H9 (cell line): Measurements from ENCODE around the gene RBP4. TPM values are rescaled to one million over a fixed set of nuclear protein-coding genes. Genes with fewer than 3 reads are reported as not detected.

Source experiments
- DNase-seq: peaks from one replicate; pipeline ENCODE4 v3.0.0-alpha.2; 2017
- H2AFZ ChIP-seq: one replicate; pipeline ENCODE4 v1.6.1; 2013; ENCODE audit warnings: mild to moderate bottlenecking, low read length, control low read depth, moderate library complexity
- H2AK5ac ChIP-seq: 2 replicates; pipeline ENCODE4 v1.6.1; 2013; ENCODE audit warnings: low read length, control low read depth, mixed read lengths; ENCODE audit not compliant: insufficient read length
- H2BK120ac ChIP-seq: one replicate; pipeline ENCODE4 v1.6.1; 2013; ENCODE audit warnings: low read depth, mild to moderate bottlenecking, low read length, control low read depth, inconsistent platforms; ENCODE audit not compliant: poor library complexity, severe bottlenecking
- H2BK12ac ChIP-seq: 2 replicates; pipeline ENCODE4 v1.6.1; 2013; ENCODE audit warnings: low read length, control low read depth, mixed read lengths, low read depth; ENCODE audit not compliant: insufficient read length
- H2BK15ac ChIP-seq: 2 replicates; pipeline ENCODE4 v1.6.1; 2013; ENCODE audit warnings: low read depth, low read length, control low read depth
- H2BK20ac ChIP-seq: one replicate; pipeline ENCODE4 v1.6.1; 2013; ENCODE audit warnings: low read depth, mild to moderate bottlenecking, low read length, control low read depth, inconsistent platforms; ENCODE audit not compliant: poor library complexity, severe bottlenecking
- H2BK5ac ChIP-seq: 2 replicates; pipeline ENCODE4 v1.6.1; 2013; ENCODE audit warnings: low read length, control low read depth, mixed read lengths; ENCODE audit not compliant: insufficient read length
- H3K14ac ChIP-seq: 2 replicates; pipeline ENCODE4 v1.6.1; 2013; ENCODE audit warnings: low read length, control low read depth; ENCODE audit not compliant: insufficient read depth
- H3K18ac ChIP-seq: 2 replicates; pipeline ENCODE4 v1.6.1; 2013; ENCODE audit warnings: low read depth, mild to moderate bottlenecking, mixed read lengths, low read length, control low read depth; ENCODE audit not compliant: insufficient read length
- H3K23ac ChIP-seq: 2 replicates; pipeline ENCODE4 v1.6.1; 2013; ENCODE audit warnings: low read length, control low read depth, mixed read lengths, low read depth; ENCODE audit not compliant: insufficient read length
- H3K23me2 ChIP-seq: 2 replicates; pipeline ENCODE4 v1.6.1; 2013; ENCODE audit warnings: low read depth, mild to moderate bottlenecking, mixed read lengths, low read length, control low read depth; ENCODE audit not compliant: insufficient read length, poor library complexity, severe bottlenecking
- H3K27ac ChIP-seq: 2 replicates; pipeline ENCODE4 v1.5.1; 2013; ENCODE audit warnings: low read length, control low read depth, mixed read lengths, low read depth; ENCODE audit not compliant: insufficient read length
- H3K27me3 ChIP-seq: 2 replicates; pipeline ENCODE4 v1.6.1; 2013; ENCODE audit warnings: low read length, control low read depth, inconsistent platforms; ENCODE audit not compliant: insufficient read depth
- H3K4ac ChIP-seq: 2 replicates; pipeline ENCODE4 v1.6.1; 2013; ENCODE audit warnings: low read depth, mild to moderate bottlenecking, control low read depth, inconsistent platforms, low read length, moderate library complexity
- H3K4me1 ChIP-seq: 2 replicates; pipeline ENCODE4 v1.6.1; 2013; ENCODE audit warnings: low read length, control low read depth, inconsistent platforms; ENCODE audit not compliant: insufficient read depth
- H3K4me2 ChIP-seq: 2 replicates; pipeline ENCODE4 v1.6.1; 2013; ENCODE audit warnings: low read length, control low read depth, mixed read lengths; ENCODE audit not compliant: insufficient read length, insufficient read depth
- H3K56ac ChIP-seq: 2 replicates; pipeline ENCODE4 v1.6.1; 2013; ENCODE audit warnings: low read depth, mild to moderate bottlenecking, mixed read lengths, low read length, control low read depth; ENCODE audit not compliant: insufficient read length
- H3K79me1 ChIP-seq: 2 replicates; pipeline ENCODE4 v1.6.1; 2013; ENCODE audit warnings: low read depth, mild to moderate bottlenecking, moderate library complexity, low read length, control low read depth, inconsistent platforms; ENCODE audit not compliant: insufficient read depth, poor library complexity, severe bottlenecking
- H3K79me2 ChIP-seq: 2 replicates; pipeline ENCODE4 v1.6.1; 2013; ENCODE audit warnings: low read length, control low read depth, inconsistent platforms; ENCODE audit not compliant: insufficient read depth
- H3K9ac ChIP-seq: 2 replicates; pipeline ENCODE4 v1.6.1; 2013; ENCODE audit warnings: low read length, control low read depth, mixed read lengths; ENCODE audit not compliant: insufficient read length; ENCODE audit errors: extremely low read depth
- H3K9me3 ChIP-seq: one replicate; pipeline ENCODE4 v1.6.1; 2013; ENCODE audit warnings: low read depth, low read length, inconsistent platforms; ENCODE audit not compliant: control insufficient read depth
- H3T11ph ChIP-seq: one replicate; pipeline ENCODE4 v1.6.1; 2013; ENCODE audit warnings: mild to moderate bottlenecking, low read length, control low read depth, inconsistent platforms
- H4K20me1 ChIP-seq: one replicate; pipeline ENCODE4 v1.6.1; 2013; ENCODE audit not compliant: control insufficient read depth, insufficient read length, insufficient read depth
- H4K5ac ChIP-seq: 2 replicates; pipeline ENCODE4 v1.6.1; 2013; ENCODE audit warnings: low read depth, mild to moderate bottlenecking, mixed read lengths, low read length, control low read depth; ENCODE audit not compliant: insufficient read length
- H4K8ac ChIP-seq: replicated peaks from 2 replicates; pipeline ENCODE4 v1.6.1; 2013; ENCODE audit warnings: low read length, control low read depth, mixed read lengths, low read depth; ENCODE audit not compliant: insufficient read length
- H4K91ac ChIP-seq: 2 replicates; pipeline ENCODE4 v1.6.1; 2013; ENCODE audit warnings: low read depth, mild to moderate bottlenecking, moderate library complexity, mixed read lengths, low read length, control low read depth; ENCODE audit not compliant: insufficient read length
- H3K27ac Mint-ChIP-seq, 3 experiments: 2 replicates in 2 of 3; 3 replicates in 1 of 3; pipeline ENCODE4 v1.8.0; 2020 to 2021; ENCODE audit warnings: mixed read lengths in 3 of 3, mild to moderate bottlenecking in 1 of 3, moderate library complexity in 1 of 3
- H3K27me3 Mint-ChIP-seq: 2 replicates; pipeline ENCODE4 v1.8.0; 2021; ENCODE audit warnings: low read depth, mild to moderate bottlenecking, moderate library complexity, mixed read lengths
- H3K36me3 Mint-ChIP-seq, 3 experiments: 2 replicates in 2 of 3; 3 replicates in 1 of 3; pipeline ENCODE4 v1.8.0; 2020 to 2021; ENCODE audit warnings: low read depth in 3 of 3, mixed read lengths in 3 of 3; ENCODE audit not compliant: insufficient read depth in 1 of 3
- H3K4me1 Mint-ChIP-seq, 2 experiments: 2 replicates each; pipeline ENCODE4 v1.8.0; 2020; ENCODE audit warnings: mixed read lengths in 2 of 2
- H3K4me3 Mint-ChIP-seq, 2 experiments: 2 replicates in 1 of 2; 3 replicates in 1 of 2; pipeline ENCODE4 v1.8.0; 2020 to 2021; ENCODE audit warnings: mild to moderate bottlenecking in 2 of 2, mixed read lengths in 2 of 2, moderate library complexity in 1 of 2
- H3K9me3 Mint-ChIP-seq, 2 experiments: 2 replicates in 1 of 2; 3 replicates in 1 of 2; pipeline ENCODE4 v1.8.0; 2020; ENCODE audit warnings: mild to moderate bottlenecking in 2 of 2, mixed read lengths in 2 of 2, moderate library complexity in 1 of 2
- WGBS: extraction: QIAGEN DNeasy Blood & Tissue Kit; methylation state at CpG from one replicate; pipeline ENCODE4 v1.1.7; 2013; ENCODE audit warnings: missing lambda C conversion rate, low lambda C conversion rate, mixed read lengths; ENCODE audit not compliant: insufficient read length; ENCODE audit errors: extremely low coverage; 5-methylcytosine and 5-hydroxymethylcytosine counted together
- total RNA-seq: library from RNA; stranded (reverse); gene quantifications from 2 replicates; pipeline ENCODE4 v1.2.1, GENCODE V29; 2021
- TF ChIP-seq, protein P1 (sequence below): fragments of 200-600 bp; sonication (generic); conservative IDR thresholded peaks from 3 replicates; pipeline ENCODE4 v1.8.0; 2021; ENCODE audit warnings: antibody characterized with exemption, mild to moderate bottlenecking

Gene RBP4
- total RNA-seq, 1 experiment from 2014 or later = not detected

DNA sequence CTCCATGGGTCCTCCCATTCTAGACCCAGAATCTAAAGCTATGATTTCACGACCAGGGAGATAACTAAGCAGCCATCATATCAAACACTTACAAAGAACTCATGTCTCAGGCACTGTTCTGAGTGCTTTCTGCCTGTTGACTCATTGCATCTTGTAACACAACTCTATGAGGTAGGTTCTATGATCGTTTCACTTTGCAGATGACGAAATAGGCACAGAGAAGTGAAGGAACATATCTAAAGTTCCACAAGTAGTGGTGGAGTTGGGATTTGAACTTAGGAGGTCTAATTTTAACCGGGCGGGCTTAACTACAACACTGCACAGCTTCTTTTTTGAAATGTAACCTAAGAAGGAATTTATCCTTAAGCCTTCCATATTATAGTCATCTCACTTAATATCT lies 2.9 kb downstream of the RBP4 start:
- no peak overlapping the region for H4K5ac ChIP-seq
- H3K4me1 Mint-ChIP-seq = peaks cover 14 to 15% of the 10 kb centered on the region in 2 experiments
- H3K4ac ChIP-seq = no peak overlapping the region
- peaks cover 24% of the 10 kb centered on the region for H3K27me3 ChIP-seq
- no peak for DNase-seq
- no peak overlapping the region for H2BK20ac ChIP-seq
- H4K91ac ChIP-seq = no peak overlapping the region
- no peak overlapping the region for H3K18ac ChIP-seq
- H3K9me3 Mint-ChIP-seq = no peaks in the 10 kb centered on the region
- H3T11ph ChIP-seq = no peak overlapping the region
- H2BK15ac ChIP-seq = no peak overlapping the region
- no peaks in the 10 kb centered on the region for H3K4me1 ChIP-seq
- H3K79me2 ChIP-seq = no peaks in the 10 kb centered on the region
- no peak overlapping the region for H4K8ac ChIP-seq
- H2BK5ac ChIP-seq = no peak overlapping the region
- H3K9ac ChIP-seq = no peak overlapping the region
- H3K23me2 ChIP-seq = peaks cover 7% of the 10 kb centered on the region
- H2BK120ac ChIP-seq = no peak overlapping the region
- H3K4me3 Mint-ChIP-seq = no peak overlapping the region
- no peaks in the 10 kb centered on the region for H3K9me3 ChIP-seq
- no peak overlapping the region for H3K4me2 ChIP-seq
- H3K36me3 Mint-ChIP-seq = no peaks in the 10 kb centered on the region; a peak in 1 of 7 replicates
- H2AFZ ChIP-seq = no peak overlapping the region
- H3K27ac ChIP-seq = no peak overlapping the region
- no peak overlapping the region for H3K56ac ChIP-seq
- peaks cover 63% of the 10 kb centered on the region for H3K27me3 Mint-ChIP-seq
- H3K23ac ChIP-seq = no peak overlapping the region
- no peak overlapping the region for H2AK5ac ChIP-seq
- H3K79me1 ChIP-seq = no peaks in the 10 kb centered on the region
- no CpG with 5 or more reads among the region's 5 CpGs for WGBS
- H4K20me1 ChIP-seq = no peaks in the 10 kb centered on the region
- no peak overlapping the region for H3K14ac ChIP-seq
- H3K27ac Mint-ChIP-seq = no peak overlapping the region
- H2BK12ac ChIP-seq = no peak overlapping the region
- TF ChIP-seq, protein P1, sequence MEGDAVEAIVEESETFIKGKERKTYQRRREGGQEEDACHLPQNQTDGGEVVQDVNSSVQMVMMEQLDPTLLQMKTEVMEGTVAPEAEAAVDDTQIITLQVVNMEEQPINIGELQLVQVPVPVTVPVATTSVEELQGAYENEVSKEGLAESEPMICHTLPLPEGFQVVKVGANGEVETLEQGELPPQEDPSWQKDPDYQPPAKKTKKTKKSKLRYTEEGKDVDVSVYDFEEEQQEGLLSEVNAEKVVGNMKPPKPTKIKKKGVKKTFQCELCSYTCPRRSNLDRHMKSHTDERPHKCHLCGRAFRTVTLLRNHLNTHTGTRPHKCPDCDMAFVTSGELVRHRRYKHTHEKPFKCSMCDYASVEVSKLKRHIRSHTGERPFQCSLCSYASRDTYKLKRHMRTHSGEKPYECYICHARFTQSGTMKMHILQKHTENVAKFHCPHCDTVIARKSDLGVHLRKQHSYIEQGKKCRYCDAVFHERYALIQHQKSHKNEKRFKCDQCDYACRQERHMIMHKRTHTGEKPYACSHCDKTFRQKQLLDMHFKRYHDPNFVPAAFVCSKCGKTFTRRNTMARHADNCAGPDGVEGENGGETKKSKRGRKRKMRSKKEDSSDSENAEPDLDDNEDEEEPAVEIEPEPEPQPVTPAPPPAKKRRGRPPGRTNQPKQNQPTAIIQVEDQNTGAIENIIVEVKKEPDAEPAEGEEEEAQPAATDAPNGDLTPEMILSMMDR = no peak
